CD4-positive, alpha-beta T cell treated with Interleukin-1 beta for 1 hour (primary cell): ENCODE data around the gene SKIC2.
"Not testable (repeated sequence)": the region's sequence is repeated elsewhere in the genome, so short reads cannot be mapped to it uniquely, and the experiment has no call there.

Experiments
- DNase-seq, 2 donors: peaks; one replicate each; pipeline ENCODE4 v3.0.0-alpha.2; 2020 to 2022

Gene SKIC2

GRCh38 chr6:32005538-32005880, 46.5 kb downstream of the SKIC2 start:
- not testable (repeated sequence) for DNase-seq

GRCh38 chr6:32005991-32006529, 47.1 kb downstream of the SKIC2 start:
- DNase-seq: not testable (repeated sequence)

DNA sequence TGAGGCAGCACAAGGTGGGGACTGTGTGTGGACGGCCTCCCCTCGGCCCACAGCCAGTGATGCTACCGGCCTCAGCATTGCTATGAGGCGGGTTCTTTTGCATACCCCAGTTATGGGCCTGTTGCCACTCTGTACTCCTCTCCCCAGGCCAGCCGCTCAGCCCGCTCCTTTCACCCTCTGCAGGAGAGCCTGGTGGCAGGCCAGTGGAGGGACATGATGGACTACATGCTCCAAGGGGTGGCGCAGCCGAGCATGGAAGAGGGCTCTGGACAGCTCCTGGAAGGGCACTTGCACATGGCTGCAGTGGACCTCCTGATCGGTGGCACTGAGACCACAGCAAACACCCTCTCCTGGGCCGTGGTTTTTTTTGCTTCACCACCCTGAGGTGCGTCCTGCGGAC, 48.1 kb downstream of the SKIC2 start:
- not testable (repeated sequence) for DNase-seq

DNA sequence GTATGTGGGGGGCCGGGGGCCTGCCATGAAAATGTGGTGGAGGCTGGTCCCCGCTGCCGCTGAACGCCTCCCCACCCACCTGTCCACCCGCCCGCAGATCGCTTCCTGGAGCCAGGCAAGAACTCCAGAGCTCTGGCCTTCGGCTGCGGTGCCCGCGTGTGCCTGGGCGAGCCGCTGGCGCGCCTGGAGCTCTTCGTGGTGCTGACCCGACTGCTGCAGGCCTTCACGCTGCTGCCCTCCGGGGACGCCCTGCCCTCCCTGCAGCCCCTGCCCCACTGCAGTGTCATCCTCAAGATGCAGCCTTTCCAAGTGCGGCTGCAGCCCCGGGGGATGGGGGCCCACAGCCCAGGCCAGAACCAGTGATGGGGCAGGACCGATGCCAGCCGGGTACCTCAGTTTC, 49.1 kb downstream of the SKIC2 start:
- DNase-seq: not testable (repeated sequence)

DNA sequence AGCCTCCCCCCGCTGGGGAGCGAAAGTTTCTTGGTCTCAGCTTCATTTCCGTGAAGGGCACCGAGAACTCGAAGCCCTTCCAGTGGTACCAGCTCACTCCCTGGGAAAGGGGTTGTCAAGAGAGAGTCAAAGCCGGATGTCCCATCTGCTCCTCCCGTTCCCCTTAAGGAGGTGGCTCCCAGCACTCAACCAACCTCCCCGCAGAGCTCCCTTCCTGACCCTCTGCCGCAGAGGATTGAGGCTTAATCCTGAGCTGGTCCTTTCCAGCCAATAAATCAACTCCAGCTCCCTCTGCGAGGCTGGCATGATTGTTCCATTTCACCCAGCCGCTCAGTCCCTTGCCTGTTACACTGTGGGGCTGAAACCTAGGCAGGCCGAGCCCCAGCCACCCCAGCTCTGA, 49.6 kb downstream of the SKIC2 start:
- DNase-seq: not testable (repeated sequence)

GRCh38 chr6:32009537-32009936, 50.6 kb downstream of the SKIC2 start:
- DNase-seq: not testable (repeated sequence)

GRCh38 chr6:32010856-32011530, 52.0 kb downstream of the SKIC2 start:
- DNase-seq: not testable (repeated sequence)

DNA sequence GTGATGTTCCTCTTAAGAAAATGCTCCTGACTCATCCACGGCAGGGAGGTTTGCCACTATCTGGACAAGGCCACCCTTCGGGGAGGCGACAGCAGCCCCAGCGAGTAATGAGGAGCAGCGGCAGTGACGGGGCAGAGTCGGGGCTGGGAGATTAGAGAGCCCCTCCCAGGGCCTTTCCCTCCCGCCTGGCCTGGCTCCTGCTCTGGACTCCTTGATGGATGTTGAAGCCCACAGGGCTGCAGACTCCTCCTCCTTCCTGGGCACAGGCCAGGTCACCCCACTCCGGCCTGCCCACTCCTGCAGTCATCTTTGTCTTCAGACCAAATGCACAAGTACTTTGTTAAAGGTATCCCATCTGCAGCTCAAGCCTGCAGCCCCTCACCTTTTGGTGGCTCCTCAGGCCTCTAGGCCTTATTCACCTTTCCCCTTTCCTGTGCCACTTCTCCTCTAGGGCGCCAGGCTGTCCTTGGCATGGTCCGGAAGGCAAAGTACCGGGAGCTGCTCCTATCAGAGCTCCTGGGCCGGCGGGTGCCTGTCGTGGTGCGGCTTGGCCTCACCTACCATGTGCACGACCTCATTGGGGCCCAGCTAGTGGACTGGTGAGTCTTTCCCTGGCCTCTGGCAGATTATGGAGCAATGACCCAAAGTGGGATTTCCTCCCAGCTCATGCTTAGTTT, 54.1 kb downstream of the SKIC2 start:
- not testable (repeated sequence) for DNase-seq

GRCh38 chr6:32013738-32014137, 54.8 kb downstream of the SKIC2 start:
- not testable (repeated sequence) for DNase-seq

DNA sequence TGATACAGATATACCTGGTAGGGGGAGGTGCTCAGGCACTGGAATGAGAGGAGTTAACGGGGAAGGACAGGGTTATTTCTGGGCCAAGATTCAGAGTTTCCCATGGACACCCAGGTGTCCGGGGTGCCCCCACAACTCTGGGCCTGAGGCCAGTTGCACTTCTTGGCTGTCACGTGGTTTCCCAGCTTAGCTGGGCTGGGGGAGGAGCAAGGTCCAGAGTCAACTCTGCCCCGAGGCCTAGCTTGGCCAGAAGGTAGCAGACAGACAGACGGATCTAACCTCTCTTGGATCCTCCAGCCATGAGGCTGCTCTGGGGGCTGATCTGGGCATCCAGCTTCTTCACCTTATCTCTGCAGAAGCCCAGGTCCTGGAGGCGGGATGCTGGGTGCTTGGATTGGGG, 55.6 kb downstream of the SKIC2 start, which contains the start of gene C4B:
Gene C4B, plus strand, starts transcription at position 249 of the 400 bp plus-strand sequence. Its CDS starts 51 bp downstream, at position 300.
- not testable (repeated sequence) for DNase-seq
